K562 (cell line): ENCODE measurements around the gene ERVW-1. TPM values are rescaled to one million over a fixed set of nuclear protein-coding genes. Genes with fewer than 3 reads are reported as not detected.
A peak's percentile ranks its signal among the peaks of the same experiment; 100 is the strongest.

Experiments
- ATAC-seq: fragments of 200-7000 bp; cut with Tn5 transposase; 3 replicates; pipeline ENCODE4 v1.9.1; 2020; ENCODE audit warnings: moderate library complexity
- BruUV-seq: library from RNA; stranded (reverse); fragments of 400-500 nt; replicated peaks from 2 replicates; lab custom pipeline; 2021; lab: Mats Ljungman, UMichigan
- CTCF ChIA-PET: fragments of 300-600 bp; formaldehyde crosslinking; extraction: SDS; loops from one replicate; lab custom pipeline; 2021; ENCODE audit warnings: low intra/inter-chr PET ratio; lab: Yijun Ruan, JAX
- POLR2A ChIA-PET: fragments of 300-600, 350-650 bp; sonication (Branson Sonifier 250); formaldehyde crosslinking; extraction: SDS; loops from one replicate; lab custom pipeline; 2021; ENCODE audit warnings: antibody characterized with exemption, inconsistent platforms; lab: Yijun Ruan, JAX
- DNase-seq, 4 experiments: peaks; one replicate each; pipeline versions ENCODE4 v3.0.0 to v3.0.0-alpha.2; 2011 to 2018; ENCODE audit warnings: low spot score in 3 of 4, mixed read lengths in 3 of 4; ENCODE audit errors: extremely low read depth in 1 of 4
- FAIRE-seq: peaks from 2 replicates; lab custom pipeline; 2011; peaks lifted over from hg19 to GRCh38; lab: Jason Lieb, UNC
- H2AFZ ChIP-seq: 2 replicates; pipeline ENCODE4 v1.6.0; 2011; ENCODE audit warnings: low read depth, low read length, control low read depth, inconsistent platforms
- H3K27ac ChIP-seq: fragments of 200-600 bp; 3 replicates; pipeline ENCODE4 v1.8.0; 2011; ENCODE audit warnings: low read depth, mild to moderate bottlenecking, control low read depth, inconsistent platforms, low read length, moderate library complexity, mixed read lengths; ENCODE audit errors: extremely low read depth
- H3K27me3 ChIP-seq, 2 experiments: fragments of 300-600 bp in 1 of 2; 2 replicates in 1 of 2; 3 replicates in 1 of 2; pipeline versions ENCODE4 v1.6.0 to v1.8.0; 2011; ENCODE audit warnings: inconsistent platforms in 2 of 2, low read length in 2 of 2, mild to moderate bottlenecking in 1 of 2, mixed read lengths in 1 of 2, moderate library complexity in 1 of 2; ENCODE audit not compliant: control insufficient read depth in 2 of 2, insufficient read depth in 2 of 2
- H3K36me3 ChIP-seq: fragments of 300-600 bp; 3 replicates; pipeline ENCODE4 v1.8.0; 2011; ENCODE audit warnings: mild to moderate bottlenecking, low read length, inconsistent platforms; ENCODE audit not compliant: control insufficient read depth, insufficient read depth
- H3K4me1 ChIP-seq, 2 experiments: fragments of 200-600 bp in 1 of 2; replicated peaks in 1 of 2; 2 replicates in 1 of 2; 3 replicates in 1 of 2; pipeline versions ENCODE4 v1.5.1 to v1.8.0; 2011; ENCODE audit warnings: inconsistent platforms in 2 of 2, low read length in 2 of 2, mild to moderate bottlenecking in 1 of 2, mixed read lengths in 1 of 2, moderate library complexity in 1 of 2; ENCODE audit not compliant: control insufficient read depth in 2 of 2, insufficient read depth in 2 of 2
- H3K4me2 ChIP-seq: 2 replicates; pipeline ENCODE4 v1.6.1; 2011; ENCODE audit warnings: low read length, control low read depth, inconsistent platforms, mixed read lengths; ENCODE audit not compliant: insufficient read depth
- H3K4me3 ChIP-seq: fragments of 200-600 bp; sonication (generic), shearing (Covaris generic); 2 replicates; pipeline ENCODE4 v1.5.1; 2016; ENCODE audit warnings: control low read depth, inconsistent platforms
- H3K79me2 ChIP-seq: fragments of 200-600 bp; 3 replicates; pipeline ENCODE4 v1.8.0; 2011; ENCODE audit warnings: low read length, inconsistent platforms; ENCODE audit not compliant: control insufficient read depth, insufficient read depth
- H3K9ac ChIP-seq, 2 experiments: 2 replicates each; pipeline versions ENCODE4 v1.6.0 to v1.6.1; 2011; ENCODE audit warnings: low read depth in 2 of 2, low read length in 2 of 2, control low read depth in 1 of 2, inconsistent platforms in 1 of 2, mild to moderate bottlenecking in 1 of 2, mixed read lengths in 1 of 2; ENCODE audit not compliant: insufficient read depth in 1 of 2
- H3K9me1 ChIP-seq: one replicate; pipeline ENCODE4 v1.6.0; 2011; ENCODE audit warnings: inconsistent platforms, mild to moderate bottlenecking, low read length, moderate library complexity; ENCODE audit not compliant: control insufficient read depth, insufficient read depth
- H3K9me3 ChIP-seq: replicated peaks from 2 replicates; pipeline ENCODE4 v1.5.1; 2011; ENCODE audit warnings: low read depth, low read length, inconsistent platforms; ENCODE audit not compliant: control insufficient read depth, insufficient read depth
- H4K20me1 ChIP-seq: replicated peaks from 2 replicates; pipeline ENCODE4 v1.6.1; 2011; ENCODE audit warnings: low read length, inconsistent platforms, mixed read lengths; ENCODE audit not compliant: control insufficient read depth, insufficient read depth
- ADNP ChIP-seq: fragments of 200-800 bp; sonication (Bioruptor generic); IDR thresholded peaks from 2 replicates; pipeline ENCODE4 v1.6.1; 2016; ENCODE audit warnings: missing genetic modification characterization, missing compliant biosample characterization
- BCLAF1 ChIP-seq, 2 experiments: fragments of 450-650 bp in 1 of 2; IDR thresholded peaks; 2 replicates each; pipeline ENCODE4 v1.6.1; 2011 to 2017; ENCODE audit warnings: low read depth in 2 of 2, antibody characterized with exemption in 1 of 2, borderline replicate concordance in 1 of 2, low read length in 1 of 2, mild to moderate bottlenecking in 1 of 2, mixed read lengths in 1 of 2; ENCODE audit not compliant: control insufficient read depth in 1 of 2
- CCNT2 ChIP-seq: IDR thresholded peaks from 2 replicates; pipeline ENCODE4 v1.6.1; 2011; ENCODE audit warnings: borderline replicate concordance, low read depth, mild to moderate bottlenecking, moderate library complexity, mixed read lengths, low read length; ENCODE audit not compliant: insufficient read length; ENCODE audit errors: extremely low read depth
- DEAF1 ChIP-seq: fragments of 450-650 bp; formaldehyde crosslinking; IDR thresholded peaks from 2 replicates; pipeline ENCODE4 v1.4.0; 2020; ENCODE audit warnings: mild to moderate bottlenecking, moderate library complexity
- E2F6 ChIP-seq, 2 experiments: IDR thresholded peaks; 2 replicates each; pipeline ENCODE4 v1.6.1; 2011; ENCODE audit warnings: borderline replicate concordance in 1 of 2, control low read depth in 1 of 2, low read depth in 1 of 2, low read length in 1 of 2, mild to moderate bottlenecking in 1 of 2, mixed read lengths in 1 of 2, moderate library complexity in 1 of 2; ENCODE audit not compliant: insufficient read depth in 1 of 2, insufficient read length in 1 of 2, poor library complexity in 1 of 2, severe bottlenecking in 1 of 2; ENCODE audit errors: extremely low read depth in 1 of 2
- EZH2 ChIP-seq: IDR thresholded peaks from 2 replicates; pipeline ENCODE4 v1.6.1; 2012; ENCODE audit warnings: low read depth, mild to moderate bottlenecking, inconsistent platforms, low read length, borderline replicate concordance
- HIVEP1 ChIP-seq: fragments of 250-450 bp; sonication (Bioruptor Pico); IDR thresholded peaks from 2 replicates; pipeline ENCODE4 v1.4.0; 2020; ENCODE audit warnings: mild to moderate bottlenecking
- MAFG ChIP-seq: fragments of 450-650 bp; conservative IDR thresholded peaks from 2 replicates; pipeline ENCODE4 v1.6.1; 2016; ENCODE audit warnings: missing genetic modification characterization, missing compliant biosample characterization
- MEF2D ChIP-seq: conservative IDR thresholded peaks from 2 replicates; pipeline ENCODE4 v1.6.1; 2016; ENCODE audit warnings: low read depth, missing genetic modification characterization, missing compliant biosample characterization
- MTF1 ChIP-seq: fragments of 250-450 bp; sonication (Bioruptor Pico); IDR thresholded peaks from 2 replicates; pipeline ENCODE4 v1.9.0; 2021; ENCODE audit warnings: moderate library complexity, mild to moderate bottlenecking, inconsistent platforms, borderline replicate concordance
- RBM25 ChIP-seq: fragments of 200-400 bp; formaldehyde crosslinking; IDR thresholded peaks from 2 replicates; pipeline ENCODE4 v1.6.1; 2018; ENCODE audit warnings: low read length, low read depth, moderate library complexity; ENCODE audit not compliant: severe bottlenecking
- ZNF146 ChIP-seq: IDR thresholded peaks from one replicate; pipeline ENCODE4 v1.6.1; 2018; ENCODE audit warnings: missing compliant biosample characterization; ENCODE audit not compliant: unreplicated experiment
- ZNF316 ChIP-seq: fragments of 450-650 bp; IDR thresholded peaks from 2 replicates; pipeline ENCODE4 v1.6.1; 2016
- WGBS: fragments of 100-300 bp; shearing (Covaris generic); methylation state at CpG from one replicate; pipeline ENCODE4 v1.1.6; 2016; ENCODE audit warnings: low coverage, mixed read lengths; ENCODE audit not compliant: insufficient coverage; ENCODE audit errors: missing lambda C conversion rate; 5-methylcytosine and 5-hydroxymethylcytosine counted together
- in situ Hi-C: fragments of 300-500 bp; cut with MboI; formaldehyde crosslinking; loops from 4 replicates; pipeline ENCODE4 v1.15.0; 2018; ENCODE audit warnings: inconsistent platforms, mixed read lengths
- intact Hi-C: fragments of 100-400 bp; cut with micrococcal nuclease; formaldehyde crosslinking; loops from 2 replicates; pipeline ENCODE4 v1.14.2; 2022
- polyA plus RNA-seq, 8 experiments: library from polyadenylated mRNA; depleted of rRNA in 4 of 8; stranded (reverse) in 5 of 8; unstranded in 3 of 8; fragments of >200 nt; fragmentation: Nextera tagmentation in 2 of 8; fragmentation: Illumina TruSeq in 1 of 8; extraction: Ambion mirVana in 2 of 8; extraction: Trizol in 1 of 8; gene quantifications; 2 replicates each; pipeline versions ENCODE4 v1.2.1 to v1.2.3, GENCODE V29; 2011 to 2014; ENCODE audit warnings: inconsistent platforms in 1 of 8, missing spikeins in 1 of 8
- total RNA-seq, 7 experiments: library from RNA; depleted of rRNA in 6 of 7; stranded (reverse); fragments of >200 nt in 6 of 7; fragmentation: Illumina TruSeq in 2 of 7; extraction: Trizol in 2 of 7; gene quantifications; 2 replicates each; pipeline versions ENCODE4 v1.2.1 to v1.2.3, GENCODE V29; 2011 to 2021; ENCODE audit warnings: low replicate concordance in 1 of 7

Gene ERVW-1
- total and polyA plus RNA-seq, 9 of the 15 experiments (the other 6 are each of a cell fraction or from before 2014, with no cell fraction given) = not detected

GRCh38 chr7:92513167-92513902 is 35.6 kb upstream of the ERVW-1 start:
- Histone ChIP-seq H3K36me3 (peaks cover 15% of the 10 kb centered on the region; the same call in 1 of the 3 replicates), H3K9me3 (no peaks in the 10 kb centered on the region), H3K4me1 (no peaks in the 10 kb centered on the region), H2AFZ (no peak overlapping the region), H4K20me1 (no peaks in the 10 kb centered on the region), H3K4me2 (no peak overlapping the region), H3K9me1 (no peaks in the 10 kb centered on the region), H3K27ac (no peak overlapping the region), H3K79me2 (no peaks in the 10 kb centered on the region), H3K9ac (no peak overlapping the region), H3K27me3 (no peaks in the 10 kb centered on the region), H3K4me3 (no peak overlapping the region)
- ATAC-seq (no peak), DNase-seq (no peak), FAIRE-seq (no peak)
- WGBS = 37% methylated on average over 3 of the region's 3 CpGs
- BruUV-seq = no TSS peak
- in situ Hi-C loops = no loop called here
- CTCF ChIA-PET = no interaction called here
- POLR2A ChIA-PET = interaction anchor here (1.2 to 1.4 kb wide), 2 partner anchors 8 to 15 kb away, joined by 3 read pairs; partner anchors contain the start of genes PEX1 and RBM48
- intact Hi-C loops = no loop called here
- TF ChIP-seq RBM25 (peak; percentile 74), MTF1 (CRISPR knock-in tag) (no peak), CCNT2 (no peak), MAFG (tag) (0 out of 2 replicates have a peak, but pooled peaks have one; percentile 19), HIVEP1 (no peak), ZNF146 (CRISPR knock-in tag) (peak; percentile 99), MEF2D (tag) (no peak), DEAF1 (no peak), ADNP (tag) (0 out of 2 replicates have a peak, but pooled peaks have one; percentile 47), E2F6 (IDR thresholded peaks at IDR 0.05; ENCODE audit: borderline replicate concordance in 1 of 2, extremely low read depth in 1 of 2, insufficient read depth in 1 of 2, insufficient read length in 1 of 2, low read depth in 1 of 2, low read length in 1 of 2, poor library complexity in 1 of 2, severe bottlenecking in 1 of 2) (no peak), EZH2 (no peak), ZNF316 (peak; percentile 78), BCLAF1 (IDR thresholded peaks at IDR 0.05; ENCODE audit: borderline replicate concordance in 1 of 2, control insufficient read depth in 1 of 2, low read depth in 2 of 2, low read length in 1 of 2) (no peak)
